GM23338 (cell line): ENCODE results near the gene BPIFB6. TPM values are rescaled to one million over a fixed set of nuclear protein-coding genes. Genes with fewer than 3 reads are reported as not detected.

Source experiments
- ATAC-seq: fragments of 200-7000 bp; cut with Tn5 transposase; 3 replicates; pipeline ENCODE4 v1.9.1; 2020
- DNase-seq: peaks from one replicate; pipeline ENCODE4 v3.0.0-alpha.2; 2015; ENCODE audit warnings: low spot score
- H2AFZ ChIP-seq: fragments of 200-600 bp; sonication (generic); 2 replicates; pipeline ENCODE4 v1.8.0; 2016; ENCODE audit warnings: antibody characterized with exemption, mild to moderate bottlenecking, moderate library complexity
- H3F3A ChIP-seq: fragments of 200-600 bp; sonication (generic); replicated peaks from 2 replicates; pipeline ENCODE4 v1.8.0; 2017; ENCODE audit warnings: antibody characterized with exemption, mixed run types, low read depth
- H3K27ac ChIP-seq: fragments of 200-600 bp; sonication (generic); 2 replicates; pipeline ENCODE4 v1.6.1; 2016; ENCODE audit warnings: low read depth
- H3K27me3 ChIP-seq: fragments of 200-600 bp; sonication (generic); 2 replicates; pipeline ENCODE4 v1.8.0; 2016; ENCODE audit warnings: mild to moderate bottlenecking, mixed run types, moderate library complexity; ENCODE audit not compliant: insufficient read depth
- H3K36me3 ChIP-seq: fragments of 200-600 bp; sonication (generic); 2 replicates; pipeline ENCODE4 v1.8.0; 2016; ENCODE audit warnings: mild to moderate bottlenecking; ENCODE audit not compliant: insufficient read depth
- H3K4me1 ChIP-seq: fragments of 200-600 bp; sonication (generic); 2 replicates; pipeline ENCODE4 v1.8.0; 2016; ENCODE audit warnings: mild to moderate bottlenecking, moderate library complexity; ENCODE audit not compliant: insufficient read depth
- H3K4me2 ChIP-seq: fragments of 200-600 bp; sonication (generic); 2 replicates; pipeline ENCODE4 v1.7.1; 2017; ENCODE audit warnings: mixed run types
- H3K4me3 ChIP-seq: fragments of 200-600 bp; sonication (generic); 2 replicates; pipeline ENCODE4 v1.6.1; 2016; ENCODE audit warnings: mixed run types
- H3K79me2 ChIP-seq: fragments of 200-600 bp; sonication (generic); replicated peaks from 2 replicates; pipeline ENCODE4 v1.8.0; 2017; ENCODE audit warnings: mild to moderate bottlenecking; ENCODE audit not compliant: insufficient read depth
- H3K9me2 ChIP-seq: fragments of 200-600 bp; sonication (generic); 2 replicates; pipeline ENCODE4 v1.8.0; 2017; ENCODE audit not compliant: insufficient read depth
- H4K20me1 ChIP-seq: fragments of 200-600 bp; sonication (generic); replicated peaks from 2 replicates; pipeline ENCODE4 v1.8.0; 2017; ENCODE audit warnings: mild to moderate bottlenecking; ENCODE audit not compliant: insufficient read depth
- H3K27ac Mint-ChIP-seq: 2 replicates; pipeline ENCODE4 v1.8.0; 2020; ENCODE audit warnings: inconsistent platforms, mild to moderate bottlenecking, moderate library complexity, mixed read lengths
- H3K27me3 Mint-ChIP-seq: 3 replicates; pipeline ENCODE4 v1.8.0; 2022; ENCODE audit warnings: low read depth, mild to moderate bottlenecking, moderate library complexity, mixed read lengths, inconsistent platforms; ENCODE audit not compliant: insufficient read depth, poor library complexity
- H3K36me3 Mint-ChIP-seq: 3 replicates; pipeline ENCODE4 v1.8.0; 2021; ENCODE audit warnings: low read depth, mild to moderate bottlenecking, inconsistent platforms, moderate library complexity, mixed read lengths
- H3K4me1 Mint-ChIP-seq: 3 replicates; pipeline ENCODE4 v1.8.0; 2020; ENCODE audit warnings: mild to moderate bottlenecking, inconsistent platforms, mixed read lengths
- H3K4me3 Mint-ChIP-seq: 3 replicates; pipeline ENCODE4 v1.8.0; 2021; ENCODE audit warnings: moderate library complexity, mild to moderate bottlenecking, inconsistent platforms, mixed read lengths
- H3K9me3 Mint-ChIP-seq: 3 replicates; pipeline ENCODE4 v1.8.0; 2020; ENCODE audit warnings: moderate library complexity, mild to moderate bottlenecking, inconsistent platforms, mixed read lengths
- CTCF ChIP-seq, 2 experiments: fragments of 200-600 bp in 1 of 2; sonication (generic) in 1 of 2; conservative IDR thresholded peaks; 2 replicates each; pipeline versions ENCODE4 v1.5.1 to v1.6.1; 2016 to 2017; ENCODE audit warnings: antibody characterized with exemption in 2 of 2, low read depth in 2 of 2, mild to moderate bottlenecking in 2 of 2, moderate library complexity in 1 of 2
- EZH2 ChIP-seq: fragments of 200-600 bp; sonication (generic); IDR thresholded peaks from one replicate; pipeline ENCODE4 v1.8.0; 2017; ENCODE audit warnings: antibody characterized with exemption, mild to moderate bottlenecking, low read depth; ENCODE audit not compliant: unreplicated experiment
- JUNB ChIP-seq: IDR thresholded peaks from one replicate; pipeline ENCODE4 v1.6.1; 2016; ENCODE audit warnings: antibody characterized with exemption; ENCODE audit not compliant: unreplicated experiment
- NANOG ChIP-seq: IDR thresholded peaks from 2 replicates; pipeline ENCODE4 v1.6.1; 2016; ENCODE audit warnings: antibody characterized with exemption, borderline replicate concordance
- POLR2AphosphoS5 ChIP-seq: IDR thresholded peaks from 2 replicates; pipeline ENCODE4 v1.6.1; 2016; ENCODE audit warnings: antibody characterized with exemption, low read depth
- STAT1 ChIP-seq: IDR thresholded peaks from one replicate; pipeline ENCODE4 v1.6.1; 2016; ENCODE audit warnings: antibody characterized with exemption; ENCODE audit not compliant: unreplicated experiment
- ZNF114 ChIP-seq: fragments of 250-450 bp; sonication (Bioruptor Pico); IDR thresholded peaks from 2 replicates; pipeline ENCODE4 v1.5.0; 2020; ENCODE audit warnings: mild to moderate bottlenecking, moderate library complexity
- polyA plus RNA-seq: library from polyadenylated mRNA; unstranded; fragments of >200 nt; fragmentation: Nextera tagmentation; extraction: Ambion mirVana; gene quantifications from 2 replicates; pipeline ENCODE4 v1.2.1, GENCODE V29; 2016
- total RNA-seq: library from RNA; depleted of rRNA; stranded (reverse); fragments of >200 nt; shearing (Covaris generic); gene quantifications from 2 replicates; pipeline ENCODE4 v1.2.3, GENCODE V29; 2014
- TF ChIP-seq, protein P1 (sequence below): IDR thresholded peaks from one replicate; pipeline ENCODE4 v1.6.1; 2018; ENCODE audit warnings: antibody characterized with exemption; ENCODE audit not compliant: unreplicated experiment

BPIFB6 gene
- total and polyA plus RNA-seq, 2 experiments from 2014 or later = not detected

GRCh38 chr20:33013701-33014326 is 17.6 kb upstream of the BPIFB6 start:
- H3K4me3 ChIP-seq = no peak overlapping the region
- Mint-ChIP-seq H3K36me3 (no peaks in the 10 kb centered on the region), H3K4me1 (peaks cover 14% of the 10 kb centered on the region), H3K27me3 (peaks cover 16% of the 10 kb centered on the region), H3K4me3 (no peak overlapping the region), H3K9me3 (no peaks in the 10 kb centered on the region), H3K27ac (no peak overlapping the region)
- no peak overlapping the region for H3K4me2 ChIP-seq
- no peaks in the 10 kb centered on the region for H3K36me3 ChIP-seq
- H3K79me2 ChIP-seq = no peaks in the 10 kb centered on the region
- no peak overlapping the region for H2AFZ ChIP-seq
- H4K20me1 ChIP-seq = no peaks in the 10 kb centered on the region
- no peaks in the 10 kb centered on the region for H3K4me1 ChIP-seq
- no peak overlapping the region for H3K27ac ChIP-seq
- no peak for DNase-seq
- H3K9me2 ChIP-seq = no peaks in the 10 kb centered on the region
- TF ChIP-seq EZH2 = no peak
- TF ChIP-seq JUNB = no peak
- TF ChIP-seq, protein P1, sequence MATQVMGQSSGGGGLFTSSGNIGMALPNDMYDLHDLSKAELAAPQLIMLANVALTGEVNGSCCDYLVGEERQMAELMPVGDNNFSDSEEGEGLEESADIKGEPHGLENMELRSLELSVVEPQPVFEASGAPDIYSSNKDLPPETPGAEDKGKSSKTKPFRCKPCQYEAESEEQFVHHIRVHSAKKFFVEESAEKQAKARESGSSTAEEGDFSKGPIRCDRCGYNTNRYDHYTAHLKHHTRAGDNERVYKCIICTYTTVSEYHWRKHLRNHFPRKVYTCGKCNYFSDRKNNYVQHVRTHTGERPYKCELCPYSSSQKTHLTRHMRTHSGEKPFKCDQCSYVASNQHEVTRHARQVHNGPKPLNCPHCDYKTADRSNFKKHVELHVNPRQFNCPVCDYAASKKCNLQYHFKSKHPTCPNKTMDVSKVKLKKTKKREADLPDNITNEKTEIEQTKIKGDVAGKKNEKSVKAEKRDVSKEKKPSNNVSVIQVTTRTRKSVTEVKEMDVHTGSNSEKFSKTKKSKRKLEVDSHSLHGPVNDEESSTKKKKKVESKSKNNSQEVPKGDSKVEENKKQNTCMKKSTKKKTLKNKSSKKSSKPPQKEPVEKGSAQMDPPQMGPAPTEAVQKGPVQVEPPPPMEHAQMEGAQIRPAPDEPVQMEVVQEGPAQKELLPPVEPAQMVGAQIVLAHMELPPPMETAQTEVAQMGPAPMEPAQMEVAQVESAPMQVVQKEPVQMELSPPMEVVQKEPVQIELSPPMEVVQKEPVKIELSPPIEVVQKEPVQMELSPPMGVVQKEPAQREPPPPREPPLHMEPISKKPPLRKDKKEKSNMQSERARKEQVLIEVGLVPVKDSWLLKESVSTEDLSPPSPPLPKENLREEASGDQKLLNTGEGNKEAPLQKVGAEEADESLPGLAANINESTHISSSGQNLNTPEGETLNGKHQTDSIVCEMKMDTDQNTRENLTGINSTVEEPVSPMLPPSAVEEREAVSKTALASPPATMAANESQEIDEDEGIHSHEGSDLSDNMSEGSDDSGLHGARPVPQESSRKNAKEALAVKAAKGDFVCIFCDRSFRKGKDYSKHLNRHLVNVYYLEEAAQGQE = no peak
- TF ChIP-seq CTCF (conservative IDR thresholded peaks at IDR 0.05; ENCODE audit: low read depth in 2 of 2) = no peak
- H3F3A ChIP-seq = no peaks in the 10 kb centered on the region
- ATAC-seq = no peak
- no peaks in the 10 kb centered on the region for H3K27me3 ChIP-seq

DNA sequence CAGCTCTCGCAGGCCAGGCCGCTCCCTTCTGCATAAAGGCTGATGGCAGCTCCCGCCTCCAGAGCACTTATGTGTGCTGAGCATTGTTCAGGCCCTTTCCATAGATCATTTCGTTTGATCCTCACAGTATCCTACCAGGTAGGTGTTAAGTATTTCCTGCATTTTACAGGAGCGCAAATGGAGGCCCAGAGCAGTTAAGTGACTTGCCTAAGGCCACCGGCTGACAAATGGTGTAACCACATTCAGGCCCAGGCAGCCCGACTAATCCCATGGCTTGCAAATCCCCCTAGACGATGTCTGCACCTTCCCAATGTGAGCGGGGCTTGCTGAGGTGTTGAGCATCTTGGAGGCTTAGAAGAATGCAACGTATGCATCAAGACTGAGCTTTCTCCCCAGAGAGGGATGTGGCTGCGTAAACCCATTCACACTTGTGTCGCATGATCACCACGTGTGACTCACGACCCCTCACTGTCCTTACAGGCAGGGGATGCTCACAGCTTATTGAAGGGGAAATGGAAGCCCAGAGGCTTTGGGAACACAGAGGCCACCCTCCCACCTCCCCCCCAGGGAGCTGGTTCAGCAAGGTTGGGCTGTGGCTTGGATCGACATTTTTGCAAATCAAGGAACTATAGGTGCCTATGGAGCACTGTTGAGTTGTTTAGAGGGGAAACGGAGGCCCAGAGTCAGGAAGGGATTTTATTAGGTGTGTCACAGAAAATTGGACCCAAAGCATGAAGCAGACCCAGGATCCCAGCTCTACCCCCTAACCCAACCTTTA is 16.9 kb upstream of the BPIFB6 start:
- peak overlapping the region; percentile 18; the same call in 1 of the 2 replicates for H2AFZ ChIP-seq
- Mint-ChIP-seq H3K27me3 (peaks cover 13% of the 10 kb centered on the region), H3K36me3 (no peaks in the 10 kb centered on the region), H3K4me1 (peaks cover 12% of the 10 kb centered on the region), H3K4me3 (no peak overlapping the region), H3K9me3 (no peaks in the 10 kb centered on the region), H3K27ac (no peak overlapping the region)
- no peak overlapping the region for H3K4me2 ChIP-seq
- no peaks in the 10 kb centered on the region for H3K4me1 ChIP-seq
- no peak overlapping the region for H3K4me3 ChIP-seq
- H3K27ac ChIP-seq = no peak overlapping the region
- DNase-seq = no peak
- peak; percentile 32 for ATAC-seq
- H4K20me1 ChIP-seq = no peaks in the 10 kb centered on the region
- H3K9me2 ChIP-seq = no peaks in the 10 kb centered on the region
- no peaks in the 10 kb centered on the region for H3F3A ChIP-seq
- H3K79me2 ChIP-seq = no peaks in the 10 kb centered on the region
- no peaks in the 10 kb centered on the region for H3K36me3 ChIP-seq
- no peaks in the 10 kb centered on the region for H3K27me3 ChIP-seq
- TF ChIP-seq, protein P1 = no peak
- TF ChIP-seq POLR2AphosphoS5 (no peak), EZH2 (no peak), STAT1 (no peak), CTCF (conservative IDR thresholded peaks at IDR 0.05; ENCODE audit: low read depth in 2 of 2) (no peak), NANOG (no peak), ZNF114 (CRISPR knock-in tag) (no peak)
